SK-N-SH (cell line): ENCODE data around the gene ADGRB2. TPM values are rescaled to one million over a fixed set of nuclear protein-coding genes. Genes with fewer than 3 reads are reported as not detected.

ENCODE experiments used
- CTCF ChIA-PET: fragments of 300-600, 350-600 bp; formaldehyde crosslinking; extraction: SDS; loops from one replicate; lab custom pipeline; 2021; lab: Yijun Ruan, JAX
- POLR2A ChIA-PET: fragments of 350-600 bp; sonication (Branson Sonifier 250); formaldehyde crosslinking; extraction: SDS; loops from one replicate; lab custom pipeline; 2020; ENCODE audit warnings: antibody characterized with exemption, inconsistent platforms; lab: Yijun Ruan, JAX
- DNase-seq: peaks from one replicate; pipeline ENCODE4 v3.0.0; 2012
- H2AFZ ChIP-seq: fragments of 200-600 bp; sonication (generic); 2 replicates; pipeline ENCODE4 v1.8.1; 2016; ENCODE audit warnings: antibody characterized with exemption, mild to moderate bottlenecking, low read depth
- H3F3A ChIP-seq: fragments of 200-600 bp; sonication (generic); replicated peaks from 2 replicates; pipeline ENCODE3; 2016; ENCODE audit warnings: antibody characterized with exemption, mild to moderate bottlenecking; ENCODE audit not compliant: insufficient read depth
- H3K27ac ChIP-seq, 2 experiments: fragments of 200-500 bp in 1 of 2; fragments of 200-600 bp in 1 of 2; sonication (Bioruptor generic) in 1 of 2; sonication (generic), shearing (Covaris generic) in 1 of 2; 2 replicates each; pipeline versions ENCODE4 v1.5.1 to v1.6.1; 2014 to 2016; ENCODE audit warnings: low read depth in 2 of 2, inconsistent platforms in 1 of 2, low read length in 1 of 2, mild to moderate bottlenecking in 1 of 2, mixed read lengths in 1 of 2
- H3K27me3 ChIP-seq: fragments of 200-600 bp; sonication (generic), shearing (Covaris generic); 2 replicates; pipeline ENCODE4 v1.6.1; 2016; ENCODE audit warnings: mixed run types; ENCODE audit not compliant: insufficient read depth
- H3K36me3 ChIP-seq, 2 experiments: fragments of 200-500 bp in 1 of 2; fragments of 200-600 bp in 1 of 2; sonication (Bioruptor generic) in 1 of 2; sonication (generic) in 1 of 2; replicated peaks in 1 of 2; 2 replicates each; pipeline versions ENCODE3 to v1.5.1; 2014 to 2016; ENCODE audit warnings: low read length in 1 of 2, mild to moderate bottlenecking in 1 of 2; ENCODE audit not compliant: insufficient read depth in 2 of 2, control insufficient read depth in 1 of 2
- H3K4me1 ChIP-seq, 2 experiments: fragments of 200-500 bp in 1 of 2; fragments of 200-600 bp in 1 of 2; sonication (Bioruptor generic) in 1 of 2; sonication (generic), shearing (Covaris generic) in 1 of 2; 2 replicates each; pipeline versions ENCODE4 v1.5.1 to v1.6.1; 2014 to 2016; ENCODE audit warnings: low read depth in 1 of 2, low read length in 1 of 2, mixed run types in 1 of 2; ENCODE audit not compliant: insufficient read depth in 2 of 2, control insufficient read depth in 1 of 2
- H3K4me2 ChIP-seq: fragments of 200-600 bp; sonication (generic), shearing (Covaris generic); 2 replicates; pipeline ENCODE4 v1.6.1; 2017; ENCODE audit warnings: mixed run types
- H3K4me3 ChIP-seq, 2 experiments: fragments of 200-500 bp in 1 of 2; fragments of 200-600 bp in 1 of 2; sonication (Bioruptor generic) in 1 of 2; sonication (generic), shearing (Covaris generic) in 1 of 2; 2 replicates each; pipeline versions ENCODE4 v1.5.1 to v1.8.1; 2014 to 2016; ENCODE audit warnings: low read depth in 2 of 2, inconsistent platforms in 1 of 2, low read length in 1 of 2, mild to moderate bottlenecking in 1 of 2, mixed read lengths in 1 of 2, moderate library complexity in 1 of 2
- H3K79me2 ChIP-seq: fragments of 200-600 bp; sonication (generic); 2 replicates; pipeline ENCODE4 v1.8.1; 2017; ENCODE audit warnings: mild to moderate bottlenecking; ENCODE audit not compliant: insufficient read depth
- H3K9ac ChIP-seq: fragments of 200-600 bp; sonication (generic); 2 replicates; pipeline ENCODE4 v1.6.1; 2017; ENCODE audit warnings: mixed run types
- H3K9me2 ChIP-seq: fragments of 200-600 bp; sonication (generic); 2 replicates; pipeline ENCODE4 v1.6.1; 2017; ENCODE audit warnings: mixed run types
- H3K9me3 ChIP-seq: fragments of 200-600 bp; sonication (generic); 2 replicates; pipeline ENCODE4 v1.6.1; 2017; ENCODE audit warnings: mixed run types, mild to moderate bottlenecking, moderate library complexity
- H4K20me1 ChIP-seq: fragments of 200-600 bp; sonication (generic); 2 replicates; pipeline ENCODE4 v1.6.1; 2017; ENCODE audit warnings: mild to moderate bottlenecking, mixed run types; ENCODE audit not compliant: insufficient read depth
- FOSL2 ChIP-seq: IDR thresholded peaks from 2 replicates; pipeline ENCODE4 v1.4.0; 2012; ENCODE audit warnings: low read depth, mild to moderate bottlenecking, moderate library complexity, borderline replicate concordance
- FOXJ3 ChIP-seq: sonication (generic); formaldehyde crosslinking; IDR thresholded peaks from 2 replicates; pipeline ENCODE4 v1.5.1; 2020; ENCODE audit warnings: mild to moderate bottlenecking, missing genetic modification reagents
- GATA2 ChIP-seq: sonication (generic); formaldehyde crosslinking; IDR thresholded peaks from 2 replicates; pipeline ENCODE4 v1.5.0; 2020; ENCODE audit warnings: mild to moderate bottlenecking, missing genetic modification reagents
- MEF2A ChIP-seq: IDR thresholded peaks from 2 replicates; pipeline ENCODE4 v1.4.0; 2012; ENCODE audit warnings: low read depth, borderline replicate concordance
- NRF1 ChIP-seq: IDR thresholded peaks from 2 replicates; pipeline ENCODE4 v1.6.1; 2012; ENCODE audit warnings: low read depth, mild to moderate bottlenecking, low read length
- RCOR1 ChIP-seq: fragments of 150-350 bp; IDR thresholded peaks from 2 replicates; pipeline ENCODE4 v1.6.1; 2017; ENCODE audit warnings: antibody characterized with exemption, low read length
- TAF1 ChIP-seq: IDR thresholded peaks from 2 replicates; pipeline ENCODE4 v1.6.1; 2012; ENCODE audit warnings: low read depth, mild to moderate bottlenecking, low read length, moderate library complexity, borderline replicate concordance
- WGBS: methylation state at CpG from one replicate; pipeline ENCODE4 v1.1.6; 2017; ENCODE audit warnings: low lambda C conversion rate; 5-methylcytosine and 5-hydroxymethylcytosine counted together
- polyA plus RNA-seq, 3 experiments: library from polyadenylated mRNA; depleted of rRNA; stranded (reverse); fragments of >200 nt; gene quantifications; 2 replicates each; pipeline ENCODE4 v1.2.3, GENCODE V29; 2012
- TF ChIP-seq, protein P1 (sequence below): IDR thresholded peaks from 2 replicates; pipeline ENCODE4 v1.6.1; 2012; ENCODE audit warnings: mild to moderate bottlenecking, low read depth, low read length, moderate library complexity
- TF ChIP-seq, protein P2 (sequence below): IDR thresholded peaks from 2 replicates; pipeline ENCODE4; 2012
- TF ChIP-seq, protein P3 (sequence below): fragments of 150-350 bp; IDR thresholded peaks from 2 replicates; pipeline ENCODE4 v1.6.1; 2016; ENCODE audit warnings: mild to moderate bottlenecking, low read depth, low read length

Gene ADGRB2
- polyA plus RNA-seq, 1 of the 3 experiments (the other 2 are of a cell fraction): 13.0 TPM

DNA sequence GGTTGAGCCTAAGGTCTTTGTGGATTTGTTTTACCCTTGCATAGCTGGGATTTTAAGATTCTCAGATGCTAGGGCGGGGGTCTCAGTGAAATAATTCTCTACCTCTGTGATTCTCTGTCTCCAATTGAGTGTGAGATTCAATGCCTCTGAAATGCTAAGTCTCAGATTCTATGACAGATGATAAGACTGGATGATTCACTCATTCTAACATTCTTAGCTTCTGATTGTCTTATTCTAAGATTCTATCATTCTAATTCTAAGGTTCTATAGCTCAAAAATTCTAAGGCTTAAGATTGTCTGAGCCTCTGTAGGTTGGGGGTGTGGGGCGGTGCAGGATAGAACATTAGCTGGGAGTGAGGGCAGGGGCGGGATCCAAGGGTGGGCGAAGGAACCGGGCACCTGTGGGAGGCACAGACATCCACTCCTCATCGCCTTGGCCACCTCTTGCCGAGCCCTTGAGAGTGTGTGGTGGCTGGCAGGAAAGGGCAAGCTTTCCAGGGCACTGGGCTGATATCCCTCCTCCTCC, 29.5 kb downstream of the ADGRB2 start:
- no peak overlapping the region for H2AFZ ChIP-seq
- H3K9me3 ChIP-seq: no peaks in the 10 kb centered on the region
- WGBS: 92% methylated on average over 7 of the region's 7 CpGs
- H3K9ac ChIP-seq: no peak overlapping the region
- ChIA-PET CTCF (interaction anchor here (0.7 to 5.9 kb wide), 12 partner anchors 9 to 83 kb away, joined by 3 to 65 read pairs (median 5); no protein-coding TSS in a partner anchor), POLR2A (interaction anchor here (0.8 kb wide), 1 partner anchor 12 kb away, joined by 4 read pairs; no protein-coding TSS in a partner anchor)
- H3K4me3 ChIP-seq: no peak overlapping the region
- no peaks in the 10 kb centered on the region for H4K20me1 ChIP-seq
- H3K27me3 ChIP-seq: no peaks in the 10 kb centered on the region
- no peak overlapping the region for H3K4me2 ChIP-seq
- H3K79me2 ChIP-seq: no peaks in the 10 kb centered on the region
- H3K36me3 ChIP-seq: peaks cover 0 to 26% of the 10 kb centered on the region in 2 experiments
- H3K27ac ChIP-seq: no peak overlapping the region
- TF ChIP-seq FOSL2 (peak; percentile 60; the same call in 1 of the 2 replicates), FOXJ3 (CRISPR knock-in tag) (no peak)
- TF ChIP-seq, protein P1, sequence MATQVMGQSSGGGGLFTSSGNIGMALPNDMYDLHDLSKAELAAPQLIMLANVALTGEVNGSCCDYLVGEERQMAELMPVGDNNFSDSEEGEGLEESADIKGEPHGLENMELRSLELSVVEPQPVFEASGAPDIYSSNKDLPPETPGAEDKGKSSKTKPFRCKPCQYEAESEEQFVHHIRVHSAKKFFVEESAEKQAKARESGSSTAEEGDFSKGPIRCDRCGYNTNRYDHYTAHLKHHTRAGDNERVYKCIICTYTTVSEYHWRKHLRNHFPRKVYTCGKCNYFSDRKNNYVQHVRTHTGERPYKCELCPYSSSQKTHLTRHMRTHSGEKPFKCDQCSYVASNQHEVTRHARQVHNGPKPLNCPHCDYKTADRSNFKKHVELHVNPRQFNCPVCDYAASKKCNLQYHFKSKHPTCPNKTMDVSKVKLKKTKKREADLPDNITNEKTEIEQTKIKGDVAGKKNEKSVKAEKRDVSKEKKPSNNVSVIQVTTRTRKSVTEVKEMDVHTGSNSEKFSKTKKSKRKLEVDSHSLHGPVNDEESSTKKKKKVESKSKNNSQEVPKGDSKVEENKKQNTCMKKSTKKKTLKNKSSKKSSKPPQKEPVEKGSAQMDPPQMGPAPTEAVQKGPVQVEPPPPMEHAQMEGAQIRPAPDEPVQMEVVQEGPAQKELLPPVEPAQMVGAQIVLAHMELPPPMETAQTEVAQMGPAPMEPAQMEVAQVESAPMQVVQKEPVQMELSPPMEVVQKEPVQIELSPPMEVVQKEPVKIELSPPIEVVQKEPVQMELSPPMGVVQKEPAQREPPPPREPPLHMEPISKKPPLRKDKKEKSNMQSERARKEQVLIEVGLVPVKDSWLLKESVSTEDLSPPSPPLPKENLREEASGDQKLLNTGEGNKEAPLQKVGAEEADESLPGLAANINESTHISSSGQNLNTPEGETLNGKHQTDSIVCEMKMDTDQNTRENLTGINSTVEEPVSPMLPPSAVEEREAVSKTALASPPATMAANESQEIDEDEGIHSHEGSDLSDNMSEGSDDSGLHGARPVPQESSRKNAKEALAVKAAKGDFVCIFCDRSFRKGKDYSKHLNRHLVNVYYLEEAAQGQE: no peak
- TF ChIP-seq, protein P2, sequence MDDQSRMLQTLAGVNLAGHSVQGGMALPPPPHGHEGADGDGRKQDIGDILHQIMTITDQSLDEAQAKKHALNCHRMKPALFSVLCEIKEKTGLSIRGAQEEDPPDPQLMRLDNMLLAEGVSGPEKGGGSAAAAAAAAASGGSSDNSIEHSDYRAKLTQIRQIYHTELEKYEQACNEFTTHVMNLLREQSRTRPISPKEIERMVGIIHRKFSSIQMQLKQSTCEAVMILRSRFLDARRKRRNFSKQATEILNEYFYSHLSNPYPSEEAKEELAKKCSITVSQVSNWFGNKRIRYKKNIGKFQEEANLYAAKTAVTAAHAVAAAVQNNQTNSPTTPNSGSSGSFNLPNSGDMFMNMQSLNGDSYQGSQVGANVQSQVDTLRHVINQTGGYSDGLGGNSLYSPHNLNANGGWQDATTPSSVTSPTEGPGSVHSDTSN: peak; percentile 39; the same call in 1 of the 2 replicates
- DNase-seq: no peak
- H3K4me1 ChIP-seq: peaks cover 8 to 20% of the 10 kb centered on the region in 2 experiments; a peak in 2 of 4 replicates
- H3F3A ChIP-seq: peaks cover 4% of the 10 kb centered on the region
- no peaks in the 10 kb centered on the region for H3K9me2 ChIP-seq

DNA sequence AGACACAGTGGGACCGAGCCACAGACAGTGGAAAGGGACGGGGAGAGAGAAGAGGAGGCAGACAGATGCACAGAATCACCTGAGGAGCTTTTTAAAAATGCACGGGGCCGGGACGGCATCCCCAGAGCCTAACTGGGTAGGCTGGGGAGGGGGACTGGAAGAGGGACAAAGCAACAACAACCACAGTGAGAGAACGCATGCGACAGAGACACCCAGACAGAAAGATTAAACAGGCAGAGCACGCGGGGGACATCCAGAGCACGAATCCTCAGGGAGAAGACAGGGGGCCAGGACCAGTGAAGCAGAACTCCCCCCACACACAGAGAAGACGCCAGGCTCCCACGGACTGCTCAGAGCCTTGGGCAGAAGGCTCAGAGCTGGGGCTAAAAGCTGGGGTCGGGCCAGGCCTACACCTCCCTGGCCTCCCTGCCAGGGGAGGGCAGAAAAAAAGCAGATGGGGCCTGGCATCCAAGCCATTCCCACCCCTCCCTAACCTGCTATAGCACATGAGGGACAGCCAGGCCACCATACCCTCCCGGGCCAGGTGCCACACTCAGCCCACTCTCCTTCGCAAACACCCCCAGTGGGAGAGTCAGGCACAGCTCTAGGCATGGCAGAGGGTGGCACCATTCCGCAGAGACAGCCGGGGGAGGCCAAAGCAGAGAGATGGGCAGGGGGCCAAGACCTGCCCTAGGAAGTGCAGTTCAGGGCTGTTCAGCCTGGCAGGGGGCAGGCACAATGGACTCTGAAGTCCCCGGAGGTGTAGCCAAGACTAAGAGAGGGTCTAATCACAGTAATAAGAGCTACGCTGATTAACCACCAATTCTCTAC, 30.5 kb downstream of the ADGRB2 start:
- Histone ChIP-seq H2AFZ (no peak overlapping the region), H3K9me3 (no peaks in the 10 kb centered on the region), H3K27me3 (no peaks in the 10 kb centered on the region), H3F3A (peaks cover 4% of the 10 kb centered on the region), H3K4me1 (peaks cover 8 to 20% of the 10 kb centered on the region in 2 experiments; a peak in 2 of 4 replicates), H3K36me3 (peaks cover 0 to 21% of the 10 kb centered on the region in 2 experiments), H3K79me2 (no peaks in the 10 kb centered on the region), H3K27ac (peak overlapping the region in 1 of 2 experiments; percentile 75; a peak in 2 of 4 replicates), H3K9ac (no peak overlapping the region), H3K9me2 (no peaks in the 10 kb centered on the region), H3K4me2 (no peak overlapping the region), H3K4me3 (no peak overlapping the region), H4K20me1 (no peaks in the 10 kb centered on the region)
- POLR2A ChIA-PET: interaction anchor here (0.8 kb wide), 1 partner anchor 13 kb away, joined by 4 read pairs; no protein-coding TSS in a partner anchor
- 80% methylated on average over 15 of the region's 19 CpGs for WGBS
- TF ChIP-seq NRF1 (no peak), GATA2 (CRISPR knock-in tag) (peak; percentile 50), RCOR1 (no peak), MEF2A (no peak), TAF1 (no peak)
- TF ChIP-seq, protein P3, sequence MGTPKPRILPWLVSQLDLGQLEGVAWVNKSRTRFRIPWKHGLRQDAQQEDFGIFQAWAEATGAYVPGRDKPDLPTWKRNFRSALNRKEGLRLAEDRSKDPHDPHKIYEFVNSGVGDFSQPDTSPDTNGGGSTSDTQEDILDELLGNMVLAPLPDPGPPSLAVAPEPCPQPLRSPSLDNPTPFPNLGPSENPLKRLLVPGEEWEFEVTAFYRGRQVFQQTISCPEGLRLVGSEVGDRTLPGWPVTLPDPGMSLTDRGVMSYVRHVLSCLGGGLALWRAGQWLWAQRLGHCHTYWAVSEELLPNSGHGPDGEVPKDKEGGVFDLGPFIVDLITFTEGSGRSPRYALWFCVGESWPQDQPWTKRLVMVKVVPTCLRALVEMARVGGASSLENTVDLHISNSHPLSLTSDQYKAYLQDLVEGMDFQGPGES: no peak
- CTCF ChIA-PET: interaction anchor here (0.7 to 5.9 kb wide), 14 partner anchors 8 to 82 kb away, joined by 3 to 65 read pairs (median 4); no protein-coding TSS in a partner anchor
- peak; percentile 89 for DNase-seq
